GM18519 (cell line): ENCODE measurements around the gene OR6V1.

Source experiments
- ATAC-seq: cut with Tn5 transposase; IDR thresholded peaks from one replicate; pipeline ENCODE4 v1.9.1; 2021; ENCODE audit warnings: mild to moderate bottlenecking, moderate library complexity; ENCODE audit not compliant: unreplicated experiment, low FRiP score

Gene OR6V1

DNA sequence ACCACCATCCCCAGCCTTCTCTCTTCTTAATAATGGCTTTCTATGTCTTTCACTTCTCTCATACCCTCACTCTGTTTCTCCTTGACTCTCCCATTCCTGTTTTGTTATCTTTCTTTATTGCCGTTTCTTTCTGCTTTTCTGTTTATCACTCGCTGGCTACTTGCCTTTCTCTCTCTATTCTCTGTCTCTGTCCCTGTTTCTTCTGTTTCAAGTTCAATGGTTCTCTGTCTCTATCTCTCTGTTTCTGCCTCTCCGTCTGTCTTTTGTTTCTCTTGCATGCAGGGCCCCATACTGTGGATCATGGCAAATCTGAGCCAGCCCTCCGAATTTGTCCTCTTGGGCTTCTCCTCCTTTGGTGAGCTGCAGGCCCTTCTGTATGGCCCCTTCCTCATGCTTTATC, at the start of gene OR6V1:
Gene OR6V1 (plus strand): TSS at position 301 of the 400 bp plus-strand sequence. CDS start 0 bp downstream, at position 301.
- no peak for ATAC-seq

DNA sequence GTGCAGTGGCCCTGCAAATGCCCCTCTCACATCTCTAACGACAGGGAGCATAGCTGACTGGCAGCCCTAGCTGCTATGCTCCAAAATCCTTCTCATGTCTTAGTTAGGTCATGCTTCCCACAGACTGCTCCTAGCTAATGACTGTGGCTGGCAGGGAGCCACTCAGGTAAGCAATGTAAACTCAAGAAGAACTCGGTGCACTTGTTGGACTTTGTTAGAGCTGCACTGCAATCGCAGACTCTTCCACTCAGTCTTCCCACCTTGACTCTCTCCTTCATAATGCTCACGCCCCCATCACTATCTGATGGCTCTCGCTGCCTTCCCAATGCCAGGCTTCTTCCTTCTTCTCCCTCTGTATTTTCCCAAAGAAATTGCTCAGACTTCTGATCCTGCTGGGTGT, 49.2 kb upstream of the OR6V1 start:
- no peak for ATAC-seq

DNA sequence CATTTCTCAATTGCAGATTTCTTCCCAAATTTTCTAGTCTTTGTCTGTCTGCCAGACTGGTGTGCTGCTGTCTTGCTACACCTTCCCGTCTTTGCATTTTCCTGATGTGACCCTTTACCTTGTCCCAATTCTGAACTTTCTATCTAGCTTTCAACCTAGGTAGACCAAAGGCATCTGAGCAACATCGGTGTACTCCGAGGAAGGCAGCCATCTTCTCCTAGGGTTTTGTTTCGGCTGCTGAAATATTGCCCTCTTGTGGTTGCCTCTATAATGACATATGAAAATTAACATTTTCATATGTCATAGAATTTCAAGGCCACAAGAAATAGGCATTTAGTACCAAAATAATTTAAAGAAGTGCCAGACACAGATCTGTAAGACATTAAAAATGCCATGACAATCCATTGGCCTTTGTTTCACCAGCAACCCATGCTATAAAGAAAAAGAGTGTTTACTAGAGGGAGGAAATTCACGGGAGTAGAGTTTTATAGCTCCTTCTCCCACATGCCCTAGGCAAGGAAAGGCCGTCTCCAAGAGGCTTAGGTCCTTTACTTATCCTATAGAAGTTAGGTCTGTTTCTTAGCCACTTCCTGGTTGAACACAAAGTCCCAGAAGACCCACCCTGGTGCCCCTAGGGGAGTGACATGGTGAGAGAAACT, 48.6 kb upstream of the OR6V1 start:
- peak; percentile 45 for ATAC-seq

DNA sequence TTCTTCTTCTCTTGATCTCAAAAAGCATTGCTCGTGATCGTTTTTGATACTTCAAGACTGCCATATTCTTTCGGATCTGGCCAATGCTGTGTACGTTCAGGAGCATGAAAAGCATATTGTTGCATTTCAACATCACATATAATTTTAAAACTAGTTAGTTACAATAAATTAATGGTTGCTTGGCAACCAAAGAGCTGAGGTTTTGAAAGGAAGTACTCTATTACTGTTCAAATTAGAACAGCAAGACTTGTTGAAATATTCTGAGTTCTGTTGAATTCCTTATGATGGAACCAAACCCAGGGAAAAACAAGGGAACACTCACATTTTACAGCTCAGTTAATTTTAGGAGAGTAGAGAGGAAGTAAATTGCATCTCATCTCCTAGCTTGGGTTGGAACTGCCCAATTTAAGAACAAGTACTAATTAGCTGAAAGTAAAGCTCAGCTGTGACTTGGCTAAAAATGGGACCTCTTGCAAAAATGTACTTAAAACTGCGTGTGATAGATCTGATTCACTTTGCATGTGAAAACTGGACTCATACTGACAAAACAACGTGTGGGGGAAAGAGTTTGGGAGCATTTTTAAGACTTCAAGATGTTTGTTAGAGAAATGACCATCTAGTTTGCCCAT, 46.4 kb upstream of the OR6V1 start:
- ATAC-seq, result no peak

DNA sequence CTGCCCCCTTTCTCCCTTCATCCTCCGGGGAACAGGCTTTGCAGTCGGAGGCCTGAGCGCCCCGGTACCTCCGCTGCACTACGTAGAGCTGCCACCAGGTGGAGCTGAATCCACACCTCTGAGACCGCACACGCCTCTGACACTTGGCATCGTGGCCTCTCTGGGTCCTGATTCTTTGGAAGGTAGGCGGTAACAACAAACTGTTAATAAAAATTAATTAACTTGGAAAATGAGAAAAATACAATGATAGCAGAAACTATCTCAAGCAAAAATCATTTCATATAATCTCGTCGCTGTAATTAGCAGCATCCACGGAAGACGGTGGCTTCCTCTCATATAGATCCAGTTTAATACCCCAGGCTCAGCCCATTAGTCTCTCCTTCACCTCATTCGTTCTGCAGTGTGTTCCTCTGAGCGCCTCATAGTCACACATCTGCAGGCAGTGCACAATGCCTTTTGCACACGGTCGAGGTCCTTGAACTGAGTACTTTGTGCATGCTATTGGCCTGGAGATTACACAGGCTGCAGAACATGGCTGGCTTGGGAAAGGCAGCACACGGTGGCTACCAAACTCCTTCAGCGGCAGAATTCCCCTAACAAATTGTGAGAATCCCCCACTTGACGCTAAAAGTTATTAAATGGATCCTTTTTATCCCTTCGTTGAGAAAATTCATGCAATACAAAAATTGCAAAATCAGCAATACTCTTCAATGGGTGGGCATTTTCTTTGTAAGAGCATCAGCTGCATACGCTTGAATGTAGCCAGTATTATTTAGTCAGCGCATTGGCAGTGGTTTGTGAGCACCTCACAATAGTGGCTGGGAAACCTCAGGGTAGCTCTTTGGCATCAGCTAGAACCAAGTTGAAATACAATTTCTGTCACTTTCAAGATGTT, 43.9 kb upstream of the OR6V1 start:
- peak; percentile 64 for ATAC-seq

DNA sequence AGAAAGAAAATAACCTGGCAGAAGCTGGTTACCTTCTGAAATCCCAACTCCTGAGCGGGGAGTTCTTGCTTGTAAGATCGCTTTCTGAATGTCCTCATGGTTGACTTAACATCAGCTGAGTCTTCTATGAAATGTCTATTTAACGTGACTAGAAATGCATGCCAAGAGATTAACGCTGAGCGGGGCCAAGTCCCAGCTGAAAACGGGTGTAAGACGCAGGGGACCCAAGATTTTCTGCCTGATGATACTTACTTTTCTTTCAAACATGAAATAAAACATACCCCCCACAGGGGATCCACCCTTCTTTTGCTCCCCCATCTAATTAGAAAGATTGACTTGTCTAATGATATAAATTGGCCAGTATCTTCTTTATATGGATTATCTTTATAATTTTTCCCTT, 40.1 kb upstream of the OR6V1 start:
- no peak for ATAC-seq

GRCh38 chr7:143012409-143012808, 39.7 kb upstream of the OR6V1 start:
- no peak for ATAC-seq

GRCh38 chr7:143013473-143013872, 38.7 kb upstream of the OR6V1 start:
- ATAC-seq, result no peak

DNA sequence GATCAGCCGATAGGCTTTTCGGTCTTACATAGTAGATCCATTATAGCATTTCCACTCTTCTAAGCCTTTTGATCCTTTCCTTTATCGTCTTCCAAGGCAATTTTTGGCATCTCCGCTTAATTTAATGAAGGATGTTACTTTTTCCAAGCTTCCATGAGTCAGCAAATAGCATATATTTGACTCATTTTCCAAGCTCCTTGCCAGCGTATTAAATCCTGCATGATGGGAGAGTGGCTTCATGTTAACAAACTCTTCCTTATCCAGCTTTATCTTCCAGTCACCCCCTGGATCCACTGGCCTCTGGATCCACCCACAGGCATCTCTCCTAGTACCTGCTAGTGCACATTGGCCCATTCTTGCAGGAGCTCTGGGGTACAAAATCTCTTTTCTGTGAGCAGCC, 38.2 kb upstream of the OR6V1 start:
- no peak for ATAC-seq

DNA sequence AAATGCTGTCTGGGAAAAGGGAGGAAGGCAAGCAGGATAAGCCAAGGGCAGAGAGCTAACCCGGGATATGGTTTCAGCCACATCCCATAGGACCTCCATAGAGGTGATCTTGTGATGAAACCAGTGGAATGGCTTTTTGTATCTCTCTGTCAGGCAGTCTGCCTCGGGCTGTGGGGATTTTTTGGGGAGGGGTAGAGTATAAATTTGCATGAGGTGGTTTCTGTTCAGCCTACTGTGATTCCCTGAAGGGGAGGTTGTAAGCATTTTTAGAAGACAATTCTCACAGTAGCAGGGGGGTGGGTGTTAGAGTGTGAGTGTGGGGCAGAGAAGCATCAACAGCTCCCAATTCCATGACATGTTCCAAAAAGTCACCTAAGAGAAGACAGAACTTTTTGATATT, 37.1 kb upstream of the OR6V1 start:
- ATAC-seq, result peak; percentile 93

DNA sequence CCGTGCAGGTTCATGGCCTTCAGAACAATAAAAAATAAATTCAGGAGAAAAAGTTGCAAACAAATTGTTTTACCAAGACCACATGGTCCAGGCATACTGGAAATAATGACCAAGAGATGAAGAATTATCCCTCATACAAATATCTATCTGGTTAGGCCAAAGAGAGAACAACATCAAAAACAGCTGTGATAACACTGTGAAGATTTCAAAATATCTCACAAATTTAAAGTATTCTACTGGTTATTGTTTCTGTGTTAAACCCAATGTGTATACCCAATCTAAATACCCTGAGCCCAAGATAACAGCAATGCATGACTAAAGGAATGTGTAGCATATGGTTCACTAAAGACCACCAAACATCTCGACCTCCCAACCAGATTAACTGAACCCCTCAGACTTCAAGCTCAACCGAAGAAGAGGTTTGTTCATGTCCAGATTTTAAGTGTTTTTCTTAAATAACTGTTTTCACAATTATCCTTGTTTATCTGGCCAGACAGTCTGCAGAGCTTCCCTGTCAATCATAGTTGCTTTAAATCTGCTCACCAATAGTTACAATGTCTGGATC, 36.1 kb upstream of the OR6V1 start:
- no peak for ATAC-seq

- peak; percentile 34 for ATAC-seq
Measured at GRCh38 chr7:143016996-143017395, 35.1 kb upstream of the OR6V1 start.

GRCh38 chr7:143018931-143019330, 33.2 kb upstream of the OR6V1 start:
- ATAC-seq, result no peak

DNA sequence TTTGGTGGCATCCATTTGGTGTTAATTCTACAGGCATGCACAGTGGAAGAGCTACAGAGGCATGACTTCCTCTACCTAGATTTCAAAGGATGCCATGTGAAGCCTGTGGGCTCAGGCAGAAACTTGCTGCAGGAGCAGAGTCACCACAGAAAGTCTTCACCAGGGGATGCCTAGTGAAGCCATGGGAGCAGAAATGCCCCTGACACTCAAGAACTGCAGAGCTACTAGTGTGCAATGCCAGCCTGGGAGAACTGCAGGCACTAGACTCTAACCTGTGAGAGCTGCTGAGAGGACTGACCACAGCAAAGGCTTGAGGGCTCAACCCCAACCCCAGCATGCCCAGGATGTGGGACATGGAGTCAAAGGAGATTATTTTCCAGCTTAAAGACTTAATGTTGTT, 29.1 kb upstream of the OR6V1 start:
- no peak for ATAC-seq

GRCh38 chr7:143025371-143025770, 26.8 kb upstream of the OR6V1 start:
- no peak for ATAC-seq

DNA sequence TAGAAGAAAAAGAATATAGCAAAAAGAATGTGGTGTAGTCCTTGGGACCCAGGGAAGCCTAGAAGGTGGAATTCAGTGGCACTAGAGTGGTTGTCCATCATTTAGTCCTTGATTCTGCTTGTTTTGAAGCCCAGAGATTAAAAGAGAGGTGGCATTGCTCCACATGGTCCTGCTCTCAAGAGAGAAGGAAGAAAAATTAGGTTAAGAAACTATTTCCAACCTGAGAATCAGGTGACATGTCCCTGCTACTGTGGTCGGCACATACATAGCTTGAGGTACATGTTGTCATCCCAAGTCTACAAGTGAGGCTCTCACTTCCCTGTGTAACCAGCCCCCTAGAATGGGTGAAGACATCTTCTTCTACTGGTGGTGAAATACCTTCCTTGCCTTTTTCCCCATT, 25.1 kb upstream of the OR6V1 start, which contains the start of gene OR9A2:
Gene OR9A2 (minus strand): TSS at position 101 of the 400 bp plus-strand sequence. CDS start 0 bp downstream, at position 101.
- no peak for ATAC-seq

- no peak for ATAC-seq
Measured at GRCh38 chr7:143027683-143028082, 24.5 kb upstream of the OR6V1 start.

DNA sequence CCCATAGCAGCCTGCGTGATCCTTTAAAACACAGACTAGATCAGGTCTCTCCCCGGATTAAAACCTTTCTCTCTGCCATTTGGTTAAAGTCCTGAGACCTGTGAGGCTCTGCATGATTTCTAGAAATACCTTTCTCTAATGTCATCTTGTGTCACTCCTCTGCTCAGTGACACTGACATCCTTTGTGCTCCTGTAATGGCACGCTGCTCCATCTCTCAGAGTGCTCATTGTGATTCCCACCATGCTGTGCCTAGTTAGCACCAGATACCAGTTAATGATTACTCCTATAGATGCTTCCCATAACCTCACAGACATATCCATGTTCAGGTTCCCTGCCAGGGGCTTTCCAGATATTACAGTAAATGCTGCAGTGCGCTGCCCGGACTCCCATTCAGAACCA, 13.5 kb upstream of the OR6V1 start:
- no peak for ATAC-seq

GRCh38 chr7:143040209-143040715, 11.9 kb upstream of the OR6V1 start:
- no peak for ATAC-seq

- ATAC-seq, result no peak
Measured at GRCh38 chr7:143041346-143041745, 10.8 kb upstream of the OR6V1 start.
